ENCODE results near the gene ADGRL2. TPM values are rescaled to one million over a fixed set of nuclear protein-coding genes. Genes with fewer than 3 reads are reported as not detected.

The ADGRL2 gene
- total RNA-seq, 2 donors from 2014 or later = 83.1 to 121 TPM

- peak overlapping the region; percentile 41 to 68 for H3K27ac ChIP-seq
These were observed 120.2 kb downstream of the ADGRL2 start for GRCh38 chr1:81920886-81921285.

GRCh38 chr1:81921344-81921743 is 120.6 kb downstream of the ADGRL2 start:
- Histone ChIP-seq H3K4me1 (peaks cover 0 to 27% of the 10 kb centered on the region in 2 donors), H3K4me3 (no peak overlapping the region), H3K27ac (no peak overlapping the region), H3K9me3 (no peaks in the 10 kb centered on the region), H3K36me3 (no peaks in the 10 kb centered on the region), H3K27me3 (no peaks in the 10 kb centered on the region)
- no peak for DNase-seq (ENCODE audit: low spot score)
- TF ChIP-seq CTCF (IDR thresholded peaks at IDR 0.05) = no peak

More at GRCh38 chr1:81920886-81921285, 120.2 kb downstream of the ADGRL2 start:
- H3K36me3 ChIP-seq = no peaks in the 10 kb centered on the region
- no peak for TF ChIP-seq CTCF (IDR thresholded peaks at IDR 0.05)
- H3K27me3 ChIP-seq = no peaks in the 10 kb centered on the region
- no peak for DNase-seq (ENCODE audit: low spot score)
- no peaks in the 10 kb centered on the region for H3K9me3 ChIP-seq
- H3K4me1 ChIP-seq = peaks cover 0 to 27% of the 10 kb centered on the region in 2 donors
- no peak overlapping the region for H3K4me3 ChIP-seq

- no peaks in the 10 kb centered on the region for H3K27me3 ChIP-seq
- no peaks in the 10 kb centered on the region for H3K36me3 ChIP-seq
- no peak for DNase-seq (ENCODE audit: low spot score)
- H3K4me3 ChIP-seq = no peak overlapping the region
- no peaks in the 10 kb centered on the region for H3K9me3 ChIP-seq
- no peak overlapping the region for H3K27ac ChIP-seq
- H3K4me1 ChIP-seq = peaks cover 0 to 27% of the 10 kb centered on the region in 2 donors
- TF ChIP-seq CTCF (IDR thresholded peaks at IDR 0.05) = no peak
These were observed 121.2 kb downstream of the ADGRL2 start for GRCh38 chr1:81921851-81922462.

GRCh38 chr1:81922955-81923354 is 122.2 kb downstream of the ADGRL2 start:
- Histone ChIP-seq H3K27ac (no peak overlapping the region), H3K4me3 (no peak overlapping the region), H3K9me3 (no peaks in the 10 kb centered on the region), H3K36me3 (no peaks in the 10 kb centered on the region), H3K4me1 (peaks cover 0 to 27% of the 10 kb centered on the region in 2 donors), H3K27me3 (no peaks in the 10 kb centered on the region)
- DNase-seq (ENCODE audit: low spot score) = no peak
- TF ChIP-seq CTCF (IDR thresholded peaks at IDR 0.05) = no peak

- Histone ChIP-seq H3K36me3 (no peaks in the 10 kb centered on the region), H3K27ac (no peak overlapping the region), H3K27me3 (no peaks in the 10 kb centered on the region), H3K4me3 (no peak overlapping the region), H3K4me1 (no peaks in the 10 kb centered on the region), H3K9me3 (no peaks in the 10 kb centered on the region)
- TF ChIP-seq CTCF (IDR thresholded peaks at IDR 0.05) = no peak
- no peak for DNase-seq (ENCODE audit: low spot score)
These were observed 128.4 kb downstream of the ADGRL2 start for GRCh38 chr1:81929106-81929505.

GRCh38 chr1:81936853-81937252 is 136.1 kb downstream of the ADGRL2 start:
- Histone ChIP-seq H3K27me3 (no peaks in the 10 kb centered on the region), H3K4me1 (peaks cover 0 to 9% of the 10 kb centered on the region in 2 donors), H3K27ac (no peak overlapping the region), H3K9me3 (no peaks in the 10 kb centered on the region), H3K4me3 (no peak overlapping the region), H3K36me3 (no peaks in the 10 kb centered on the region)
- TF ChIP-seq CTCF (IDR thresholded peaks at IDR 0.05) = no peak
- no peak for DNase-seq (ENCODE audit: low spot score)
